Stimulated activated CD4-positive, alpha-beta T cell treated with anti-CD3 and anti-CD28 coated beads, Interleukin-12 subunit alpha, Interleukin-12 subunit beta, amount 100 ng/mL, for 4 hours (primary cell): ENCODE results near the gene TMEM129.
"Not testable (repeated sequence)": the region's sequence is repeated elsewhere in the genome, so short reads cannot be mapped to it uniquely, and the experiment has no call there.

Experiments used
- DNase-seq: peaks from one replicate; pipeline ENCODE4 v3.0.0-alpha.2; 2020

Gene TMEM129

GRCh38 chr4:1717129-1718094, 3.7 kb downstream of the TMEM129 start:
- no peak for DNase-seq

GRCh38 chr4:1716065-1716945, 4.8 kb downstream of the TMEM129 start:
- no peak for DNase-seq

- no peak for DNase-seq
Observed at GRCh38 chr4:1715002-1715758, 5.9 kb downstream of the TMEM129 start.

- DNase-seq = no peak
Observed at GRCh38 chr4:1714303-1715001, 6.7 kb downstream of the TMEM129 start.

GRCh38 chr4:1713003-1713851, 7.9 kb downstream of the TMEM129 start:
- DNase-seq = no peak

GRCh38 chr4:1712216-1713002, 8.7 kb downstream of the TMEM129 start, which contains the start of gene SLBP:
Gene SLBP, minus strand, starts transcription at chr4:1712319. Its CDS starts 131 bp downstream, at chr4:1712188.
- DNase-seq = peak; percentile 98

- DNase-seq = peak; percentile 39
Observed at GRCh38 chr4:1711571-1712215, 9.4 kb downstream of the TMEM129 start.

GRCh38 chr4:1711055-1711570, 10.0 kb downstream of the TMEM129 start:
- no peak for DNase-seq

GRCh38 chr4:1708581-1708980, 12.5 kb downstream of the TMEM129 start:
- DNase-seq = no peak

- DNase-seq = no peak
Observed at GRCh38 chr4:1706358-1706757, 14.8 kb downstream of the TMEM129 start.

- DNase-seq = no peak
Observed at GRCh38 chr4:1705732-1706131, 15.4 kb downstream of the TMEM129 start.

GRCh38 chr4:1703867-1704266, 17.3 kb downstream of the TMEM129 start:
- DNase-seq = no peak

GRCh38 chr4:1701671-1702070, 19.5 kb downstream of the TMEM129 start:
- DNase-seq = not testable (repeated sequence)

- DNase-seq = no peak
Observed at GRCh38 chr4:1695913-1696312, 25.2 kb downstream of the TMEM129 start.

GRCh38 chr4:1693131-1693896, 27.8 kb downstream of the TMEM129 start:
- peak; percentile 71 for DNase-seq

- DNase-seq = no peak
Observed at GRCh38 chr4:1691737-1692373, 29.3 kb downstream of the TMEM129 start.

GRCh38 chr4:1690698-1691097, 30.4 kb downstream of the TMEM129 start:
- DNase-seq = no peak

GRCh38 chr4:1686440-1687036, 34.6 kb downstream of the TMEM129 start:
- DNase-seq = no peak
